Neuron (in vitro differentiated cells): ENCODE measurements around the gene TFAP2A.
A peak's percentile ranks its signal among the peaks of the same experiment; 100 is the strongest.

ENCODE experiments used
- H2AFZ ChIP-seq: one replicate; pipeline ENCODE4 v1.6.1; 2013; ENCODE audit warnings: low read depth, mild to moderate bottlenecking, inconsistent platforms, low read length, moderate library complexity
- H3K27me3 ChIP-seq: one replicate; pipeline ENCODE4 v1.6.1; 2013; ENCODE audit warnings: low read length; ENCODE audit not compliant: insufficient read depth
- H3K36me3 ChIP-seq: one replicate; pipeline ENCODE4 v1.6.1; 2013; ENCODE audit warnings: low read length; ENCODE audit not compliant: insufficient read depth
- H3K4me1 ChIP-seq: one replicate; pipeline ENCODE4 v1.6.1; 2013; ENCODE audit warnings: low read length; ENCODE audit not compliant: insufficient read depth
- H3K4me3 ChIP-seq: 2 replicates; pipeline ENCODE4 v1.5.1; 2013; ENCODE audit warnings: mild to moderate bottlenecking, low read length, moderate library complexity
- H3K9me3 ChIP-seq: one replicate; pipeline ENCODE4 v1.6.1; 2013; ENCODE audit warnings: low read length

Gene TFAP2A

DNA sequence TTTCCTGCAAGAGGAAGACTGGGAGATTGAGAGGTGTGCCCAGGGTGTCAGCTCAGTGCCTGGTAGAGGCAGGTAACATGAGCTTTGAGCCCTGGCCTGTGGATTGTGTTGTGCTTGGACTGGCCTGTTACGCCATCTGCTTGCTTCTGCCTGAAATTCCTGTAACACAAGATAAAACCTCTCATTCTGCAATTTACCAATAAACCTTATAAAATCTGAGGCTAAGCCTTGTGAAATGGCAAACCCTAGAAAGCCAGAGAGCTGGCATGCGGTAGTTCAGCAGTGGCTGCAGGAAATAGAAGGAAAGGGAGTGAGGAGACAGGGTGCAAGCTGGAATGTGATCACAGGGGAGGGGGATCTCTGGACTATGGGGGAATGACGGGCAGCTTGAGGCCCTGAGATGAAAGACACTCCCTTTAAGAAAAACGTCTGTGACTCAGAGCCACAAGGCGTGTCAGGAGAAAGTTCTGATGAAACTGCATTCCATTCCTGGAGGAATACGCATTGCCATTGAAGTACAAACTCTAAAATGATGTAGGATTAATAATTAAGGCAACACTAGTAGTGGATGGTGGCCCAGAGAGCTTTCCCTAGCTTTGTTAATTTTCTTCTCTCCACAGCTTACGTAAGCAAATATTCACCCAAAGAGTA lies 26.3 kb upstream of the TFAP2A start:
- H3K4me3 ChIP-seq = no peak overlapping the region
- no peaks in the 10 kb centered on the region for H3K36me3 ChIP-seq
- H2AFZ ChIP-seq = no peak overlapping the region
- no peaks in the 10 kb centered on the region for H3K27me3 ChIP-seq
- H3K9me3 ChIP-seq = no peaks in the 10 kb centered on the region
- no peaks in the 10 kb centered on the region for H3K4me1 ChIP-seq

DNA sequence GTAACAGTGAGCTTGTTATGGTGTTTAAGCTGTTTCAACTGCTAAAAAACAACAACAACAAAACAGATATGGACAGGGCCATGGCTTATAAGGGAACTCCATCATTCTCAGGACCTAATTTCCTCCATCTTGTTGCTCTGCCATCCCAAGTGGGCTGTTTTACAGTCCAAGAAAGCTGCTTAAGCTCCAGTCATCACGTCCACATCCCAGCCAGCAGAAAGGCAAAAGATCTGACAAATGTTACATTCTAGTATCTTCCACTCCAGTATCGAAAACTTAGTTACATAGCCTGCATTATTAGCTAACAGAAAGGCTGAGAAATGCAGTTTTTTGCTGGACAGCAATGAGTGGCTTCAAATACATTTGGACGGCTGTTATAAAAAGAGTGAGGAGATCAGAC lies 23.0 kb upstream of the TFAP2A start:
- H3K36me3 ChIP-seq = no peaks in the 10 kb centered on the region
- H3K4me3 ChIP-seq = no peak overlapping the region
- no peaks in the 10 kb centered on the region for H3K27me3 ChIP-seq
- no peaks in the 10 kb centered on the region for H3K4me1 ChIP-seq
- H2AFZ ChIP-seq = no peak overlapping the region
- no peaks in the 10 kb centered on the region for H3K9me3 ChIP-seq

DNA sequence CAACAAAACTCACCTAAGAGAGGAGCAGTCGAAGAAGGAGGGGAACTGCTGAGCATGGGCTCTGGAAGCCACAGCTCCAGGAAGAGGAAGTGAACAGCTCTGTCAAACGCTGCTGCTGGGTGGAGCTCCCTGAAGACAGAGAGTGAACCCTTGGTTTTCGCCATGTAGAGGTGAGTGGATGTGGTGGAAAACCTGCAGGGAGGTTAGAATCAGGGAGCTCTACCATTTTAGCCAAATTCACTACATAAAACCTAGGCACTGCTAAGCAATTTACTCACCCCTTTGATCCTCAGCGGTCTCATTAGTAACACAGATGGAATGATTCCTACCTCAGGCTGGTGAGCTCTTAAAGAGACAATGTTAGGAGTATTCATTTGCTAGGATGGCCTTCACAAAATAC lies 19.4 kb upstream of the TFAP2A start:
- Histone ChIP-seq H3K4me3 (no peak overlapping the region), H3K27me3 (no peaks in the 10 kb centered on the region), H2AFZ (no peak overlapping the region), H3K9me3 (no peaks in the 10 kb centered on the region), H3K36me3 (no peaks in the 10 kb centered on the region), H3K4me1 (no peaks in the 10 kb centered on the region)

DNA sequence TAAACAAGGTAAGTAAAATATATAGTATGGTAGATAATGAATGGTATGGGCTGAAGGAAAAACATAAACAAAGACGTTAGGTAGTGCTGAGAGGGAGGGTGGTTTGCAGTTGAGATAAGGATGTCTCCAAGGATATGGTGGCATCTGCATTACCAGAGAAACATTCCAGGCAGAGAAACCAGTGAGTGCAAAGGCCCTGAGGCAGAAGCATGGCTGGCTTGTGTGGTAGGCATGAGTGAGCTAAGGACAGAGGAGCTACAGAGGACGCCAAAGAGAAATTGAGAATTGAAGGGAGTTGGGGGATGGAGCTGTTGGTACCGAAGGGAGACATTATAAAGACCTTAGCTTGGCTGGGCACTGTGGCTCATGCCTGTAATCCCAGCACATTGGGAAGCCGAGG lies 18.4 kb upstream of the TFAP2A start:
- H3K4me1 ChIP-seq = no peaks in the 10 kb centered on the region
- H3K27me3 ChIP-seq = peaks cover 3% of the 10 kb centered on the region
- H2AFZ ChIP-seq = no peak overlapping the region
- H3K4me3 ChIP-seq = no peak overlapping the region
- no peaks in the 10 kb centered on the region for H3K36me3 ChIP-seq
- no peaks in the 10 kb centered on the region for H3K9me3 ChIP-seq

DNA sequence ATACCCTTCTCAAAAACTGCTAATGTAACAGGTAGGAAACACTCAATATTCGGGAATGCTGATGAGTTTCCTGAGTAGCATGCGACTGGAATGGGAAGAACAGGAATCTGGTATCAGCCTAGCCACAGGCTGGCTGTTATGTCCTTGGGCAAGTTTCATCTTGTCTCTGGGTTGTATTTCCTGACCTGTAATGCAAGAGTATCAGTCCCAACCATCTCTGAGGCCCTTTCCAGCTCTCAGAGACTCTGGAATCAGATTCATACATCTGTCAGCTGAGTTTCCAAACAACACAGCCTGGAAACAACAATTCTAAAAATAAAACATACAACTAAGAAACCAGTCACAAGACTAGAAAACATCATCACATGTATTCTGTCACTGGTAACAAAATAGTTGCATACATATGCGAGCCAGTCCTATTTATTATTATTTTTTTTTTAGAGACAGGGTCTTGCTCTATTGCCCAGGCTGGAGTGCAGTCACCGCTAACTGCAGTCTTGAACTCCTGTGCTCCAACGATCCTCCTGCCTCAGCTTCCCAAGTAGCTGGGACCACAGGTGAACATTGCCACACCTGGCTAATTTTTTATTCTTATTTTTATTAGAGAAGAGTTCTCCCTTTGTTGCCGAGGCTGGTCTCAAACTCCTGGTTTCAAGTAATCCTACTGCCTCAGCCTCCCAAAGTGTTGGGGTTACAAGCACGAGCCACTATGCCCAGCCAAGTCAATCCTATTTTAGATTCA lies 16.7 kb upstream of the TFAP2A start:
- Histone ChIP-seq H2AFZ (no peak overlapping the region), H3K9me3 (no peaks in the 10 kb centered on the region), H3K27me3 (peaks cover 19% of the 10 kb centered on the region), H3K4me3 (no peak overlapping the region), H3K36me3 (no peaks in the 10 kb centered on the region), H3K4me1 (no peaks in the 10 kb centered on the region)

DNA sequence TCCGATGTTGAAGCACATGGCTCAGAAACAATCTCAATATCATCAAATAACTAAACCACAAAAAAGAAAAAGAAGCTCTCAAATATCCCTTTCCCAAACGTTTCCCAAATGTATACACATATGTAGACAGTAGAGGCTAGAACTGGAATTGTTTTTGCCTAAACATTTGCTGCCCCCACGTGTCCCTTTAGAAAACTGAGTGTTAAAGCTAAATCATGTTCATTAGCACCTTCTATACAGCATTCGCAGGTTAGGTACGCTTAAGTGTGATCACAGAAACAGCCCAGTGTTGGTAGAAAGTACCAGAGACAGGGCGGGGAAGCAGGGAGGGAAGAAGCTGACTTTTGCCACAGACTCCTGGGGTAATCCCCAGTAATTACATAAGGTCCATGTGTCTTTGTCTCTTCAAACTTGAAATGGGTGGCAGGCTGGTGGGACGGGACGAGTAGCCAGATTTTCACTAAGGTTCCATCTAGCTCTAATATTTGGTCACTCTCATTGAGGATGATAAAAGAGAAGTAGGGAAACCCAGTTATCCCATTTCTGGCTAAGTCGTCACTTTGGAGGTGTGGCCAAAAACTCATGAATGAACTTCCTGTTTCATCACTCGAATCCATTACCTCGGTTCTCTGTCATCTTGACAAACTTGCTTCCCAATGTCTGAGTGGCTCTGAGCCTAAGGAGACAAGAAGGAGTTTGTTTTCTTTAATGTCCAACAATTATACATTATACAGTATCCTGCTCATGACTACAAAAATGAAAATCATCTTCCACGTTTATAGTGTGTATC lies 15.0 kb upstream of the TFAP2A start:
- no peaks in the 10 kb centered on the region for H3K9me3 ChIP-seq
- H3K4me1 ChIP-seq = peaks cover 10% of the 10 kb centered on the region
- H2AFZ ChIP-seq = no peak overlapping the region
- H3K36me3 ChIP-seq = no peaks in the 10 kb centered on the region
- H3K27me3 ChIP-seq = peaks cover 36% of the 10 kb centered on the region
- no peak overlapping the region for H3K4me3 ChIP-seq

DNA sequence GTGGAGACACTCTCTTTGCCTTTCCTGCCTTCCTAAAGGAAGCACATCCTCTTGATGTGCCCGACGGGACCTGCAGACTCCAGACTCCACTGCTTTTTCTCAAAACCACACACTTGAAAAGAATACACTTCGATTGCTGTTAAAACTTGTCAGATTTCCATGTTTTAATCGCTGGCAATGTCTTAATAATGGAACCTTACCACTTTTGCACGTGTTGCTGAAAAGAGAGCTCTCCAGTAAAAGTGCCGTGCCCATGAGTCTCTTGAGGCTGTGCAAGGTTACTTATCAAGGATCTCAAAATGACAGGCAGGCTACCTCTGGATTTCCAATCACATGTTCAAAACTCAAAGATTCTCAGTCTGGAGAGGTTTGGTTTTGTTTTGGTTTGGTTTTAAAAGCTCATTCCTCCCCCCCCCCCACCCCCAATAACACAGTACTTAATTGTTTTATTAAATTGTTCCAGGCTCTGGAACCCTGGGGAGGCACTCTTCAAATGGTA lies 12.0 kb upstream of the TFAP2A start:
- peaks cover 66% of the 10 kb centered on the region for H3K27me3 ChIP-seq
- H3K9me3 ChIP-seq = no peaks in the 10 kb centered on the region
- H2AFZ ChIP-seq = no peak overlapping the region
- peak overlapping the region; percentile 36 for H3K4me3 ChIP-seq
- peaks cover 10% of the 10 kb centered on the region for H3K4me1 ChIP-seq
- no peaks in the 10 kb centered on the region for H3K36me3 ChIP-seq

DNA sequence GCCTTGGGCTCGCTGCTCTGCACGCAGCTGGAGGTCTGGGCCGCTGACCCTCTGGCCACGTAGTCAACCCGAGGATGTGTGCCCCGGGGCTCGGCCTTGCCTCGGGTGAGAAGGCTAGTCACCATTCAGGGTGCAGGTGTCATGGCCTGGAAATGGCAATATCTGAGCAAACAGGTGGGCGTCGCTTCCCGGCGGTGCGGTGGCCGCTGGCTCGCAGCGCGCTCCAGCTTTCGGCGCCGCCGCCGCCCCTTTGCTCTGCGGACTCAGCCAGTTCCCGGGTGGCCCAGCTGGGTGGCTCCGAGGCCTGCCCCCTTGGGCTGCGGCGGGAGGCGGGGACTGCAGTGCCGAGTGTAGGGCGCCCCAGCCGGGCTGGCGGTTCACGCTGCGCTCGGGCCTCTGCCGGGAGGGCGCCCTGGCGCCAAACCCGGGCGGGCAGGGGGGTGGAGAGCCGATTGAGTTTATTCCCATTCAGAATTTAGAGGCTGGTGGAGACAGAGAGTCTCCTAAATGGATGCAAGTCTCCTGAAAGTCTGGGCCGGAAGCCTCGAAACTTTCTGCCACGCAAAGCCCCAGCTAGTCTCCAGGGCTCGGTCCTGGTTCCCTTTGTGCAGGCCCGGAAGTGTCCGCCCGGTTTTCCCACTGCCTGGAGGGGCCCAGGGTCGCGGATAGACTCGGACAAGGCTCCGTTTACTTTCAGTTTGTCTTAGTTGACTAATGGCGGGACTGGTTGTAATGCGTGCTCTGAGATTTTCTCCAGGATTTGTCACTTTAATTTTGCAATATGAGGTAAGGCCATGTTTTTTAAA lies 11.3 kb upstream of the TFAP2A start:
- H3K4me1 ChIP-seq = peaks cover 10% of the 10 kb centered on the region
- no peaks in the 10 kb centered on the region for H3K36me3 ChIP-seq
- peak overlapping the region; percentile 36 for H3K4me3 ChIP-seq
- no peaks in the 10 kb centered on the region for H3K9me3 ChIP-seq
- peaks cover 73% of the 10 kb centered on the region for H3K27me3 ChIP-seq
- H2AFZ ChIP-seq = peak overlapping the region; percentile 5

DNA sequence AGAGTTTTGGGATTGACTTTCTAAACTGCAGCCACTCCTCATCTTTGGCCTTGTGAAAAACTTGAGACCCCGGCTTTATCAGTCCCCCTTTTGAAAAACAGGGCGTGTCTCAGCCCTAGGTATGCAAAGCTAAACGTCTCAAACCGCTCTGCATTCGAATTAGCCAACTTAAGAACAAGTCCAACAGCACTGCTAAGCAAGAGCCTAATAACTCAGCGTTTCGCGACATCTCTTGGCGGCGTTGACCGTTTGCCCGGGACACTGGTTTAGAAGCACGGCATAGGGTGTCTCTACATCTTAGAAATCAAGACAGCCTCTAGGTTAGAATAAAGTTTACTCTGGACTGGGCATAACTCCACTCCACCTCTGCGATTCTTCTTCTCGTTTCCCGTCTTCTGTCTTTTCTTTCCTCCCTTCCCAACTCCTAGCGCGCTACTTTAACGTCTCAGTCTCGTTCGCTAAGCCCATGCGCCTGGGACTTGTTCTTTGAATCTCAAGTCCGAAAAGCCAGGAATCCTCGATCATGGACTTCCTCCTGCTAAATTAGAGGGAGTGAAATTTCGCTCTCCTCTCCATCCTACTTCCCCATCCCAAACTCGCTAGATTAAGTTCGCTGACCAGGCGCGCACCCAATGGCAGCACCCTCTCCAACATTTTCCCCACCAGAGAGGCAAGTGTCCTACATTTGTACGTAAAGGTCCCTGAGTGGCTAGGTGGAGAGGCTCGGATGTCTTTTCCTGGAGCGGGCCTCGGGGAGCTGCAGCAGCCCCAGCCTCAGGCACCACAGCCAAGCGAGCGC lies 10.5 kb upstream of the TFAP2A start:
- peak overlapping the region; percentile 5 for H2AFZ ChIP-seq
- H3K36me3 ChIP-seq = no peaks in the 10 kb centered on the region
- peaks cover 81% of the 10 kb centered on the region for H3K27me3 ChIP-seq
- peaks cover 10% of the 10 kb centered on the region for H3K4me1 ChIP-seq
- no peak overlapping the region for H3K4me3 ChIP-seq
- H3K9me3 ChIP-seq = no peaks in the 10 kb centered on the region

DNA sequence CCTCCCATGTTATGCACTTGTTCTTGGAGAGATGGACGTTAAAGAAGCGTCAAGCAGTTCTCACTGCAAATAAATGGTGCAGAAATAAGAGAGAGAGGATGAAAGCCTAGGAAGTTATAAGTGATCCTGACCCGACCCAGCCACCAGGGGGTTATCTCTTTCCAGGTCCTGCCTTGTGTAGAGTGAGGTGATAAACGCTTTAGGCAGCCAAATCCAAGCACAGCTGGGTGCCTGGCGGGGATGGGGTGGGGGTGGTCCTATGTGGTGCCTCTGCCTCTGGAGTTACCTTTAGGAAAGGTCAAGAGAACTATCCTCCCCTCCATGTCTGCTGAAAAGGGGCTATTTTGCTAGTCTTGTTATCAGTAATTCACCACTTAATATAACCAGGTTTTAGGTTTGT lies 9.2 kb upstream of the TFAP2A start:
- no peak overlapping the region for H2AFZ ChIP-seq
- H3K4me1 ChIP-seq = peaks cover 10% of the 10 kb centered on the region
- H3K4me3 ChIP-seq = no peak overlapping the region
- no peaks in the 10 kb centered on the region for H3K9me3 ChIP-seq
- H3K36me3 ChIP-seq = no peaks in the 10 kb centered on the region
- peaks cover 93% of the 10 kb centered on the region for H3K27me3 ChIP-seq

DNA sequence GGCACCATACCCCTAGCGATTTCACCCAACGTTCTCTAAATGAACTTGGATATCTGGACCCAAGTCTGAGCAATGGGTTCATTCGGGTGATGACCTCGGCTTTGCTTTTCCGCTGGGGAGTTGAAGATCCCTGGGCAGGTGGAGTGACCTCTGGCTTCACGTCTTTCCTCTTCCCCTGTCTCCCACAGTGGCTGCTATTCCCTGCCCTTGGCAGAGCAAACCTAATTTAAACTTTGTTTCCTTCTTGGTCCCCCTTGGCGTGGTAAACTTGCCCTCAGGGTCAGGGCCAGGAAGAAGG lies 7.8 kb upstream of the TFAP2A start:
- no peaks in the 10 kb centered on the region for H3K9me3 ChIP-seq
- peaks cover 10% of the 10 kb centered on the region for H3K4me1 ChIP-seq
- peaks cover 97% of the 10 kb centered on the region for H3K27me3 ChIP-seq
- H3K36me3 ChIP-seq = no peaks in the 10 kb centered on the region
- no peak overlapping the region for H2AFZ ChIP-seq
- H3K4me3 ChIP-seq = no peak overlapping the region
